PFSK-1 (cell line): ENCODE measurements around the gene ZFP62.

Experiments
- POLR2AphosphoS5 ChIP-seq: IDR thresholded peaks from 2 replicates; pipeline ENCODE4 v1.6.1; 2012; ENCODE audit warnings: low read depth, mild to moderate bottlenecking, control low read depth, low read length, moderate library complexity
- TAF1 ChIP-seq: IDR thresholded peaks from 2 replicates; pipeline ENCODE4 v1.6.1; 2012; ENCODE audit warnings: low read length, control low read depth, borderline replicate concordance; ENCODE audit not compliant: insufficient read depth

DNA sequence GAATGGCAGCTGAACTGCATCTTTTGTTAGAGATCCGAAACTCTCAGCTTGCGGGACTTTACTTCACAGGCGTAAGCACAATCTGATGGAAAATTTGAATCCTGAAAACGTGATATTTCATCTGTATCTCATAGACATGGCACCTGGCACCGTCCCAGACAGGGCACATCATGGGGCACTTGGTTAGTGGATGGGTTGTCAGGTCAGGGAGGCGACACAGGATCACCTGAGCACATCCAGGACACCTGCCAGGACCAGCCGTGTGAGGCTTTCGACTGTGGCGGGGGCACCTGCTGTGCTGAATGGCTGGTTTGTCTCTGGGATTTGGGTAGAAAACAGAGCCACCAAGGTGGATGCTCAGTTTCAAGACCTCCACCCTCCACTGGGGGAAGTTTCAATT, 11.3 kb upstream of the ZFP62 start:
- TF ChIP-seq POLR2AphosphoS5: no peak
- TF ChIP-seq TAF1: no peak
